ENCODE data around the gene RBM23.

DNA sequence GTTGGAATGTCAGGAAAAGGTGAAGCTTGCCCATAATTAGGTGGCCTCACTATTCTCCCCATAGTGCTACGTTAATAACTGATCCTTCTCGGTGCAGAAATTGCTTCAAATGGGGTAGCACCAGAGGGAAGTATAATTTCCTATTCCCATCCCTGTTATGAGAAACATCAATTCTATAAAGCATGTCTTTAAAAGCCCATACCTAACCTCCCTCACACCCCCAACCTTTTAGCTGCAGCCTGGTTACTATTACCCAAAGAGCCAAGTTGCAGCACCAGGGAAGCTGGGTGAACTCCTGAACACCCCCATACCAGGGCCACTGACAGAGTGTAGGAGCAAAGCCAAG is 15.2 kb downstream of the RBM23 start:
- TF ChIP-seq EZH2 (IDR thresholded peaks at IDR 0.05; ENCODE audit: borderline replicate concordance, low read length) = no peak
- TF ChIP-seq, protein P1, sequence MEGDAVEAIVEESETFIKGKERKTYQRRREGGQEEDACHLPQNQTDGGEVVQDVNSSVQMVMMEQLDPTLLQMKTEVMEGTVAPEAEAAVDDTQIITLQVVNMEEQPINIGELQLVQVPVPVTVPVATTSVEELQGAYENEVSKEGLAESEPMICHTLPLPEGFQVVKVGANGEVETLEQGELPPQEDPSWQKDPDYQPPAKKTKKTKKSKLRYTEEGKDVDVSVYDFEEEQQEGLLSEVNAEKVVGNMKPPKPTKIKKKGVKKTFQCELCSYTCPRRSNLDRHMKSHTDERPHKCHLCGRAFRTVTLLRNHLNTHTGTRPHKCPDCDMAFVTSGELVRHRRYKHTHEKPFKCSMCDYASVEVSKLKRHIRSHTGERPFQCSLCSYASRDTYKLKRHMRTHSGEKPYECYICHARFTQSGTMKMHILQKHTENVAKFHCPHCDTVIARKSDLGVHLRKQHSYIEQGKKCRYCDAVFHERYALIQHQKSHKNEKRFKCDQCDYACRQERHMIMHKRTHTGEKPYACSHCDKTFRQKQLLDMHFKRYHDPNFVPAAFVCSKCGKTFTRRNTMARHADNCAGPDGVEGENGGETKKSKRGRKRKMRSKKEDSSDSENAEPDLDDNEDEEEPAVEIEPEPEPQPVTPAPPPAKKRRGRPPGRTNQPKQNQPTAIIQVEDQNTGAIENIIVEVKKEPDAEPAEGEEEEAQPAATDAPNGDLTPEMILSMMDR (conservative IDR thresholded peaks at IDR 0.05 in 1 of 2, IDR thresholded peaks at IDR 0.05 in 1 of 2; ENCODE audit: extremely low read depth in 1 of 2, insufficient read depth in 1 of 2, low read depth in 1 of 2, low read length in 2 of 2) = no peak

Data from mammary epithelial cell (primary cell).